CD4-positive, alpha-beta T cell treated with Interleukin-10 for 1 hour (primary cell): ENCODE data around the gene SLC2A14.
"Not testable (repeated sequence)": the region's sequence is repeated elsewhere in the genome, so short reads cannot be mapped to it uniquely, and the experiment has no call there.

Experiments used
- DNase-seq: peaks from one replicate; pipeline ENCODE4 v3.0.0-alpha.2; 2020

Gene SLC2A14

DNA sequence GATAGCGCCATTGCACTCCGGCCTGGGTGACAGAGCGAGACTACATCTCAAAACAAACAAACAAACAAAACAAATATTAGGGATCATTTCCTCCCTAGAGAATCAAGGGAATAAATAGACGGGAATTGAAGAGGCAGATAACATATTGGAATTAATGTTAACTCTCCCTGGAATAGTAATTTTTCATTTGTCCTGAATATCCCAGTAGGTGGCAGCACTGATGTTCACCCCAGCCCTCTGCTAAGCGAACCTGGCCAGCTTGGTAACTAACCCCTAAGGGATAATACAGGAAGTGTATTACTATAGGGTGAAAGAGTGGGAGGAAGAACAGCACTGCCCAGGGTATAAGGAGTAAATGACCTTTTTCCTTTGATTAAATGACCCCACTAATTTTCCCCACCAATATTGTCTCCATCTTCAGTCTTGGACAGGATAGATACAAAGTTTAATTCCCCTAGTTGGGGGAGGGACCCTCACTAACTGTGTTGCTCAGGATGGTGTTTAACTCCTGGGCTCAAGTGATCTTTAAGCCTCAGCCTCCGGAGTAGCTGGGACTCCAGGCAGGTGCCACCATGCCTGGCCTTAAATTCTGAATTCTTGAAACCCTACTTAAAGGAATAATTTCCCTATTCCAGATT lies 40.5 kb downstream of the SLC2A14 start:
- peak; percentile 53 for DNase-seq

DNA sequence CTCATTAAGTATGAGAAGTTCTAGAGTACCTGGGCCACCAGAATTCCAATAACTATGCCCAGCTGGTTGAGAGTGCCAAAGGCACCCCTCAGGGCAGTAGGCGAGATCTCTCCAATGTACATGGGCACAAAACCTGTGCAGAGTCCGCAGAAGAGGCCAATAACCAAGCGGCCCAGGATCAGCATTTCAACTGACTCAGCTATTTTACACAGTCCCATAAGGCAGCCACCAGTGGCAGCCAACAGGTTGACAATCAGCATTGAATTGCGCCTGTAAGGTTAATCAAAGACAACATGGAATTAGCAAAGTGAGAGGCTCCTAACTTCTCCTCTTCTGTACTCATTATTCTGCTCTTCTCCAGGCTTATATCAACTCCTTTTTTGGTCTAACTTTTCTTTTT lies 43.0 kb downstream of the SLC2A14 start:
- DNase-seq, result not testable (repeated sequence)

DNA sequence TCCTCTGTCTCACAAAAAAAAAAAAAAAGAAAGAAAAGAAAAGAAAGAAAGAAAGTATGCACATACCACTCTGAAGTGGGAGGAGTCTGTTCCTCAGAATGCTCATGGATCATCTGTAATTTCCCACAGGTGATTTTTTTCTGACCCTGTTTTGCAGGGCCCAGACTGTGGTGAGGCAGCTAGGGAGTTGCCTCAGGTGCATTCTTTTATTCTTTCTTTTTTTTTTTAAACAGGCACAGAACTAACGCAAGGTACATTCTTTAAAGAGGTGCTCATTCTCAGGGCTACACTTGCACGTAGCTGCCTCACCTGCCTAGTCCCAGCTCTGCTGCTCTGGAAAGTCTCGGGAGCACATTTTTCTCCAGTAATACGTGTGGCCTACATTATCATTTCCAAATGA lies 47.0 kb downstream of the SLC2A14 start:
- not testable (repeated sequence) for DNase-seq

DNA sequence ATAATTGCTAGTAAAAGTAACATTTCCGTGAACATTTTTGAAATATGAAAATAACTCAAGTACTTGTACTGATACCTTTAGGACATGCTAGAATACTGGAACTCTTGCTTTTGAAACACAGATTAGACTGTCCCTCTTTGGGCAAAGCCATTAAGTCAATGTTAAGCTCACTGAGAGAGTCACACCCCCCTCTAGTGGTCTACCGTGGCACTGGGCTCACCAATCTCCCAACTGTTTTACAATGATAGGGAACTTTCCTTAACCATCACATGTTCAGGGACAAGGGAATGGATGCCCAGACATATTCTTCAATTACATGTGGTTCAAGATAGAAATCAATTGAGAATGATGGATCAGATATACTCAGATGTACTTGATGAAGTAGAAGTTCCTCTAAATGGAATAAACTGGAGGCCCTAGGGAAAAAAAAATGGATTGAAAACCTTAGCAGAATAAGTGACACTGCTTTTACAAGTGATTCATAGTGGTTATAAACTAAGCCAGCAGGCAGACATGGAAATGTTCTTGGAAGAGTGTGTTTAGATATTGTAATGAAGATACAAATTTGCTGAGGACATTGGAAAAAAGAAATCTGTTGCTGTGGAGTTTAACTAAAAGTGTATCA lies 65.7 kb downstream of the SLC2A14 start:
- peak; percentile 60 for DNase-seq

DNA sequence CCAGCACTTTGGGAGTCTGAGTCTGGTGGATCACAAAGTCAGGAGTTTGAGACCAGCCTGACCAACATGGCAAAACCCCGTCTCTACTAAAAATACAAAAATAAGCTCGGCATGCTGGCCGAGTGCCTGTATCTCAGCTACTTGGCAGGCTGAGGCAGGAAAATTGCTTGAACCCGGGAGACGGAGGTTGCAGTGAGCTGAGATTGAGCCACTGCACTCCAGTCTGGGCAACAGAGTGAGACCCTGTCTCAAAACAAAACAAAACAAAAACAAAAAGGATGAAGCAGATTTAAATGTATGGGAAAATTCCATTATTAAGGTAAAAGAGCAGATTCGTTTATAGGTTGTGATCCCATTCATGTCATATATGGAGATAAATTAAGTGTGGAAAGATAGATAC lies 66.4 kb downstream of the SLC2A14 start:
- DNase-seq, result not testable (repeated sequence)

DNA sequence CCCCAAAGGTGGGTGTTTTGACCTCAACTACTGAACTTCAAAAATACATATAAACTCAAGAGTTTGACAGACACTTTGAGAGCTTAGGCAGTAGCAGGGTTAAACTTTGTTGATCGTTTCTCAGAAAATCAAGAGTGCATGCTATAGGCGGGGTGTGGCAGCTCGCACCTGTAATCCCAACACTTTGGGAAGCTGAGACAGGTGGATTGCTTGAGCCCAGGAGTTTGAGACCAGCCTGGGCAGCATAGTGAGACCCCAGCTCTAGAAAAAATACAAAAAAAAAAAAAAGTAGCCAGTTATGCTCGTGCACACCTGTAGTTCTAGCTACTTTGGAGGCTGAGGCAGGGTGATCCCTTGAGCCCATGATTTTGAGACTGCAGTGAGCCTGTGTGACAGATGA lies 71.3 kb downstream of the SLC2A14 start:
- DNase-seq, result no peak

DNA sequence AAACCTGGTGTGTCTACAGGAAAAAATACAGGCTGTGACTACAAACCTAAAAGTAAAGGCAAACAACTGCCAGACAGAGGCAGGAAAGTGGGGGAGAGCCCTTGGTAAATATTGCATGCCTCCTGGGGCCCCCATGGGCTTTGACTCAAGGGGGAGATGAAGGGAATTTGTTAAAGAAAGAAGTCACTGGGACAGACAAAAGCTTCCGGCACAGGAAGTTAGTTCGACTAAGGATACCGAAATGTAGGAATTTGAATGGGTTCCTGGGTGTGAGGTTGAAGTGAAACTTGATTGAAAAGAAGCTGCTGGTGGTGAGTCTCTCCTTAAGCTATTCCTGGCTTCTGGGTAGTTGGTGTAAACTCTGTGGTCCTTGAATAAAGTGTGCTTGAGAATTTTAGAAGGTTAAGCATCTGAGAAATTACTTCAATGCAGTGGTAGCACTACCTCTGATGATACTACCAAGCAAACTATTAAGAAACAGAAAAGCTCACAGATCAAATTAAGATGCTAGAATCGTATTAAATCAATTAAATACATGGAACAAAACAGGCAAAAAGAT lies 73.9 kb downstream of the SLC2A14 start:
- not testable (repeated sequence) for DNase-seq

DNA sequence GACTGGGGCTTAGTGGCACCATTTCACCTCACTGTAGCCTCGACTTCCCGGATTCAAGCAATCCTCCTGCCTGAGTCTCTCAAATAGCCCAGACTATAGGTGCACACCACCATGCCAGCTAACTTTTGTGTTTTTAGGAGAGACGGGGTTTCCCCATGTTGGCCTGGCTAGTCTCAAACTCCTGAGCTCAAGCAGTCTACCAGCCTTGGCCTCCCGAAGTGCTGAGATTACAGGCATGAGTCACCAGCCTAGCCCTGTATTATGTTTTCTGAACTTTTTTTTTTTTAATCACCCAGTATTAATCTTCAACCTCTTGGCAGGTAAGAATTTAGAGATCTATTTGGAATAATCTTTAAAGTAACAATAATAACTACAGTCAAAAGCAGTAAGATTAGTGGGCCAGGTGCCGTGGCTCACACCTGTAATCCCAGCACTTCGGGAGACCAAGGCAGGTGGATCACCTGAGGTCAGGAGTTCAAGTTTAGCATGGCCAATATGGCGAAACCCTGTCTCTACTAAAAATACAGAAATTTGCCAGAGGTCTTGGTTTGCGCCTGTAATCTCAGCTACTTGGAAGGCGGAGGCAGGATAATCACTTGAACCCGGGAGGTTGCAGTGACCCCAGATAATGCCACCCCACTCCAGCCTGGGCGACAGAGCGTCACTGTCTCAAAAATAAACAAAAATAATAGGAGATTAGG lies 74.9 kb downstream of the SLC2A14 start:
- DNase-seq, result no peak

DNA sequence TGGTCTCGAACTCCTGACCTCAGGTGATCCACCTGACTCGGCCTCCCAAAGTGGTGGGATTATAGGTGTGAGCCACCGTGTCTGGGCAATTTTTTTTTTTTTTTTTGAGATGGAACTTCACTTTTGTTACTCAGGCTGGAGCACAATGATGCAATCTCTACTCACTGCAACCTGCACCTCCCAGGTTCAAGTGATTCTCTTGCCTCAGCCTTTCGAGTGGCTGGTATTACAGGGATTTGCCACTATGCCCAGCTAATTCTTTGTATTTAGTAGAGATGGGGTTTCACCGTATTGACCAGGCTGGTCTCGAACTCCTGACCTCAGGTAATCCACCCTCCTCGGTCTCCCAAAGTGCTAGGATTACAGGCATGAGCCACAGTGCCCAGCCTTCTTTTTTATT lies 75.4 kb downstream of the SLC2A14 start:
- not testable (repeated sequence) for DNase-seq

DNA sequence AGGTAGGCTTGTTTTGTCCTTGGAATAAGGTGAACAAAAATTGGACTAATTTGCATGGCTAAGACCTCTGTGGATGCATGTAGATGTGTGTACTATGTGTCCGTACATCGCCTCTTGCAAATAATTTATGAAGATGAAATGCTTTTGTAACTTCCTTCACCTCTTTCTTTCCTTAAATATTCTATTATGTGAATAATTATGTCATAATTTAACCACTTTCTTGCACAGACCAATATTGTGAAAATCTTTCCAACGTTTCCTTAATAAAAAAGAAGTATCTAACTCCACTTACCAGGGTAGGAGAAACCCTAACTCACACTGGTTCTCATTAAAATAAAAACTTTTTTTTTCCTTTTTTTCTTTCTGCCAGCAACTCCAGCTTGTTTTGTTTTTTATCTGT lies 79.5 kb downstream of the SLC2A14 start:
- no peak for DNase-seq

DNA sequence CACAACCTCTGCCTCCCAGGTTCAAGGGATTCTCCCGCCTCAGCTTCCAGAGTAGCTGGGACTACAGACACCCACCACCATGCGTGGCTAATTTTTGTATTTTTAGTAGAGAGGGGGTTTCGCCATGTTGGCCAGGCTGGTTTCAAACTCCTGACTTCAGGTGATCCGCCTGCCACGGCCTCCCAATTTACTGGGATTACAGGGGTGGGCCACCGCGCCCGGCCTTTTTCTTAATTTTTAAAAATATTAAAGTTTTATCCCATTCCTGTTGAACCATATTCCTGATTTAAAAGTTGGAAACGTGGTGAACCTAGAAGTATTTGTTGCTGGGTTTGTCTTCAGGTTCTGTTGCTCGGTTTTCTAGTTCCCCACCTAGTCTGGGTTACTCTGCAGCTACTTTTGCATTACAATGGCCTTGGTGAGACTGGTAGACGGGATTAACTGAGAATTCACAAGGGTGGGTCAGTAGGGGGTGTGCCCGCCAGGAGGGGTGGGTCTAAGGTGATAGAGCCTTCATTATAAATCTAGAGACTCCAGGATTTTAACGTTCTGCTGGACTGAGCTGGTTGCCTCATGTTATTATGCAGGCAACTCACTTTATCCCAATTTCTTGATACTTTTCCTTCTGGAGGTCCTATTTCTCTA lies 83.7 kb downstream of the SLC2A14 start, which contains the start of gene NANOG:
NANOG (plus strand) TSS at position 519 of the 645 bp plus-strand sequence. CDS start 213 bp downstream, outside the sequence.
- DNase-seq, result not testable (repeated sequence)

DNA sequence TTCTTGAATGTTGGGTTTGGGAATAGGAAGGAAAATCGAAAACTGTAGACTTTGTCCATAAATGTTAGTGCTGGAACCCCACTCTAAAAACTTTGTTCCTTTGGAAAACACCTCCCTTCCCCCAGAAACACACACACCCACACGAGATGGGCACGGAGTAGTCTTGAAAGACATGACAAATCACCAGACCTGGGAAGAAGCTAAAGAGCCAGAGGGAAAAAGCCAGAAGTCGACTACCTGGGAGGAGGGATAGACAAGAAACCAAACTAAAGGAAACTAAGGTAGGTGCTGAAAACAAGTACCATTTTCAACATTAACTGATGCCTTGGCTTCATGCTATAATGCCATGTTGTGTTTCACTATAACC lies 84.4 kb downstream of the SLC2A14 start:
- no peak for DNase-seq

DNA sequence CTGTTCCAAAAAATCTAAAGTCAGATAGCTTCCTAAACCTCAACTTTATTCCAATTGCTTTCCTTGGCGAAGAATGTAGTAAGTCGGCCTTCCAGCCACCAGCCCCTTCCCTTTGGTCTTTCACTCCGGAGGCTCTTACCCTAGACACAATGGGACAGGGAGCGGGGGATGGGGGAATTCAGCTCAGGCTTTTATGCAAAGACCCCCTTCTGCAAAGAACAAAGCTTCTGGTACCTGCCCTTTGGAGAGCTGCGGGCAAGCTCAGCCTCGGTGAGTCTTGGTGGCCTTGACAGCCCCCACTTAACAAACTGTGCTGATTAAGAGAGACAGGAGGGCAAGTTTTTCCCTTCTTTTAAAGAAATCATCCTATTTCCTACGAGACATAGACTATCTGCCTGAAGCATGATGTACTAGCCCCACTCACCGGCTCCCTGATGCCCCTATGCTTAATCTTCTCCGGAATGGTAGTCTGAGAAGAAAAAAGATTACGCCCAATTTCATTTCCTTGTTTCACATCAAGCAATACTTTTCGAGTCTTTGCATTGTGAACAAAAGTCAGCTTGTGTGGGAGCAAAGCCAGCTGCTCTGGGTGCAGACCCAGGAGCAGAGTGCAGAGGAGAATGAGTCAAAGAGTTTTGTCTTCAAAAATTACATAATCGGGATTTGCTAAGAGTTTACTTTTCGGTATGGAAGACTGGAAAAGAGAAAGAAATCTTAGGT lies 85.0 kb downstream of the SLC2A14 start:
- DNase-seq, result no peak

DNA sequence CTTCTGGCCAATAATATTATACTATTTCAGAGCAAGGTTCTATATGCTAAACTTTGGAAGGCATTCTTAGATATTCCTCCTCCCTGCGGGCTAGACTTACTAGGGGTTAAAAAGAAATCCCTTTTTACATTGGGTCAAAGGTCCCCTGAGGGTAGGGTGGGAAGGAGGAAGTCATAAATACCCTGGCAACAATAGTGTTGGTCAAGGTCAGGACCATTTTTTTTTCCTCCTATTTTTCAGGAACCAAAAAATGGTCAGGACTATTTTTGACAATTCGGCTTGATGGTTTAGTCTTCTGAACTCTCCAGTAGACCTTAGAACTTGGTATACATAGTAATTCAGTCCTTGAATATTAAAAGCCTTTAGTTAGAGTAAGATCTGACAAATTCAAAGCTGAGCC lies 88.0 kb downstream of the SLC2A14 start:
- DNase-seq, result no peak

DNA sequence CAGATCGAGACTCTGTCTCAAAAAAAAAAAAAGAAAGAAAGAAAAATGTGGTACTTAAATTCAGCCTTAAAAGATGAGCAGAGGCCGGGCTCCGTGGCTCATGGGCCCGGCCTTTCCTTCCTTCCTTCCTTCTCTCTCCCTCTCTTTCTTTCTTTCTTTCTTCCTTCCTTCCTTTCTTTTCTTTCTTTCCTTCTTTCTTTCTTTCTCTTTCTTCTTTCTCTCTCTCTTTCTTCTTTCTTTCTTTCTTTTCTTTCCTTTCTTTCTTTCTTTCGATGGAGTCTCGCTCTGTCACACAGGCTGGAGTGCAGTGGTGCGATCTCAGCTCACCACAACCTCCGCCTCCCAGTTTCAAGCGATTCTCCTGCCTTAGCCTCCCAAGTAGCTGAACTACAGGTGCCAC lies 89.3 kb downstream of the SLC2A14 start:
- DNase-seq, result not testable (repeated sequence)

DNA sequence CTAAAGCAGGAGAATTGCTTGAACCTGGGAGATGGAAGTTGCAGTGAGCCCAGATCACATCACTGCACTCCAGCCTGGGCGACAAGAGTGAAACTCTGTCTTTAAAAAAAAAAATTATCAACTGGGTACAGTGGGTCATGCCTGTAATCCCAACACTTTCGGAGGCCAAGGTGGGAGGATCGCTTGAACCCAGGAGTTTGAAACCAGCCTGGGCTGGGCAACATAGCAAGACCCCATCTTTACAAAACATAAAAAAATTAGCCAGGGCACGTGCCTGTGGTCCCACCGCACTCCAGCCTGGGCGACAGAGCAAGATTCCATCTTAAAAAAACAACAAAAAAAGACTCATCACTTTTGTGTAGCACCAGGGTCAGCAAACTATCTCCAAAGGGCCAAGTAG lies 90.7 kb downstream of the SLC2A14 start:
- no peak for DNase-seq

DNA sequence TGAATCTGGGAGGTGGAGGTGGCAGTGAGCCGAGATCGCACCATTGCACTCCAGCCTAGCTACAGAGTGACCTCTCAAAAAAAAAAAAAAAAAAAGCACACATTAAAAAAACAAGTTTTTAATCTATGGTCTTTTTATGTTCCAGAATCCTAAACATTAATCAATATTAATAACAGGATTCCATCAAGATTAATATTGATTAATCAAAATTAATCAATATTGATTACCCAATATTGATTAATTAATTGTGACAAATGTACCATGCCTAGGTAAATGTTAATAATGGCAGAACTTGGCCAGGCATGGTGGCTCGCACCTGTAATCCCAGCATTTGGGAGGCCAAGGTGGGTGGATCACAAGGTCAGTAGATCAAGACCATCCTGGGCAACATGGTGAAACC lies 91.4 kb downstream of the SLC2A14 start:
- DNase-seq, result no peak

DNA sequence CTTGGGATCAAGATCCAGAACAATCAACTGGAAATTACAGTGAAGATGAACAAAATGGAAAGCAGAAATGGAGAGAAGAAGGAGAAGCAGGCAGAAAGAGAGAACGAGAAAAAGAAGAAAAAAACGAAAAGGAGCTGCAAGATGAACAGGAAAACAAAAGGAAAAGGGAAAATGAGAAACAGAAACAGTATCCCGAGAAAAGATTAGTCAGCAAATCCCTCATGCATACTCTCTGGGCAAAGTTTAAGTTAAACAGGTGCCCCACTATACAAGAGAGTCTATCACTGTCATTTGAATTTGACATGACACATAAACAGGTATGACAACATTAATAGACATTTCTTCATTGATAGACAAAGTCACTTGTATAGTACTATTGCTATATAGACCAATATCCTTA lies 102.7 kb downstream of the SLC2A14 start:
- no peak for DNase-seq
